Measurements from ENCODE around the gene DRICH1. TPM values are rescaled to one million over a fixed set of nuclear protein-coding genes. Genes with fewer than 3 reads are reported as not detected.
"Not testable (repeated sequence)": the region's sequence is repeated elsewhere in the genome, so short reads cannot be mapped to it uniquely, and the experiment has no call there.

Gene DRICH1
- total and polyA plus RNA-seq, 2 of the 13 experiments (the other 11 are each of a cell fraction or from before 2014, with no cell fraction given), result 0.22 to 0.66 TPM

GRCh38 chr22:23562186-23562585 is 69.9 kb downstream of the DRICH1 start (continued):
- no peak for TF ChIP-seq ARID4A (CRISPR knock-in tag; IDR thresholded peaks at IDR 0.05; ENCODE audit: borderline replicate concordance)
- no peak for TF ChIP-seq ELF3 (CRISPR knock-in tag; IDR thresholded peaks at IDR 0.05)
- no peak for TF ChIP-seq ZNF101 (CRISPR knock-in tag; IDR thresholded peaks at IDR 0.05; ENCODE audit: borderline replicate concordance, low read depth)
- no peak for TF ChIP-seq HOXD1 (CRISPR knock-in tag; IDR thresholded peaks at IDR 0.05)
- TF ChIP-seq, protein P1, sequence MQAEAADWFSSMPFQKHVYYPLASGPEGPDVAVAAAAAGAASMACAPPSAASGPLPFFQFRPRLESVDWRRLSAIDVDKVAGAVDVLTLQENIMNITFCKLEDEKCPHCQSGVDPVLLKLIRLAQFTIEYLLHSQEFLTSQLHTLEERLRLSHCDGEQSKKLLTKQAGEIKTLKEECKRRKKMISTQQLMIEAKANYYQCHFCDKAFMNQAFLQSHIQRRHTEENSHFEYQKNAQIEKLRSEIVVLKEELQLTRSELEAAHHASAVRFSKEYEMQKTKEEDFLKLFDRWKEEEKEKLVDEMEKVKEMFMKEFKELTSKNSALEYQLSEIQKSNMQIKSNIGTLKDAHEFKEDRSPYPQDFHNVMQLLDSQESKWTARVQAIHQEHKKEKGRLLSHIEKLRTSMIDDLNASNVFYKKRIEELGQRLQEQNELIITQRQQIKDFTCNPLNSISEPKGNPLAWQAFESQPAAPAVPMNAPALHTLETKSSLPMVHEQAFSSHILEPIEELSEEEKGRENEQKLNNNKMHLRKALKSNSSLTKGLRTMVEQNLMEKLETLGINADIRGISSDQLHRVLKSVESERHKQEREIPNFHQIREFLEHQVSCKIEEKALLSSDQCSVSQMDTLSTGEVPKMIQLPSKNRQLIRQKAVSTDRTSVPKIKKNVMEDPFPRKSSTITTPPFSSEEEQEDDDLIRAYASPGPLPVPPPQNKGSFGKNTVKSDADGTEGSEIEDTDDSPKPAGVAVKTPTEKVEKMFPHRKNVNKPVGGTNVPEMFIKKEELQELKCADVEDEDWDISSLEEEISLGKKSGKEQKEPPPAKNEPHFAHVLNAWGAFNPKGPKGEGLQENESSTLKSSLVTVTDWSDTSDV (CRISPR knock-in tag; IDR thresholded peaks at IDR 0.05), result no peak
- no peak for TF ChIP-seq MTERF4 (CRISPR knock-in tag; IDR thresholded peaks at IDR 0.05)

DNA sequence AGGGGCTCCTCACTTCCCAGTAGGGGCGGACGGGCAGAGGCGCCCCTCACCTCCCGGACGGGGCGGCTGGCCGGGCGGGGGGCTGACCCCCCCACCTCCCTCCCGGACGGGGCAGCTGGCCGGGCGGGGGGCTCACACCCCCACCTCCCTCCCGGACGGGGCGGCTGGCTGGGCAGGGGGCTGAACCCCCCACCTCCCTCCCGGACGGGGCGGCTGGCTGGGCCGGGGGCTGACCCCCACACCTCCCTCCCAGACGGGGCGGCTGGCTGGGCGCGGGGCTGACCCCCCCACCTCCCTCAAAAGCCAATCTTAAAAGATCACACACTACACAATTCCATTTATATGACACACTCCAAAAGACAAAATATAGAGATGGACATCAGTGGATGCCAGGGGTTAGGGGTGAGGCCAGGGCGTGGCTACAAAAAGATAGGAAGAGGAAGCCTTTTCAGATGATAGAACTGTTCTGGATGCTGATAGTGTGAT is 71.1 kb downstream of the DRICH1 start:
- H3K27ac ChIP-seq (ENCODE audit: extremely low read length, insufficient read depth, low read length); POLR2A ChIA-PET; H3K27me3 ChIP-seq (ENCODE audit: control insufficient read depth in 1 of 2, insufficient read depth in 2 of 2, low read length in 2 of 2); FAIRE-seq; H3K4me2 ChIP-seq (ENCODE audit: low read depth, low read length); H3K9ac ChIP-seq (ENCODE audit: insufficient read depth, low read depth, low read length); BruUV-seq (replicated peaks); DNase-seq (ENCODE audit: low spot score); H4K20me1 ChIP-seq (ENCODE audit: insufficient read depth, low read length); H3K79me2 ChIP-seq (ENCODE audit: insufficient read depth, low read length); ATAC-seq; H3K4me1 ChIP-seq (ENCODE audit: insufficient read depth, low read length); intact Hi-C loops (cut with micrococcal nuclease; ENCODE audit: unreplicated experiment); H3K9me3 ChIP-seq (ENCODE audit: low read length); H3K36me3 ChIP-seq (replicated peaks in 1 of 2; ENCODE audit: control insufficient read depth in 1 of 2, insufficient read depth in 2 of 2, low read length in 2 of 2); CTCF ChIA-PET (ENCODE audit: low intra/inter-chr PET ratio, low total read pairs); H2AFZ ChIP-seq (ENCODE audit: low read length); H3K4me3 ChIP-seq (replicated peaks in 1 of 3; ENCODE audit: insufficient read depth in 1 of 3, low read depth in 2 of 3, low read length in 3 of 3): not testable (repeated sequence)
- in situ Hi-C loops (cut with HindIII; ENCODE audit: extremely low pct_ligation_motif_present, low pct_unique_long_range_greater_than_20kb), result loop anchor here (25.0 kb wide), 1 partner anchor 399 kb away; no protein-coding TSS in a partner anchor
- WGBS (ENCODE audit: low lambda C conversion rate), result 19% methylated on average over 8 of the region's 24 CpGs
